Breast epithelium (tissue), 4 donors: ENCODE measurements around the gene GTPBP4. TPM values are rescaled to one million over a fixed set of nuclear protein-coding genes. Genes with fewer than 3 reads are reported as not detected.
A peak's percentile ranks its signal among the peaks of the same experiment; 100 is the strongest.

Experiments
- DNase-seq, 2 donors: peaks; one replicate each; pipeline ENCODE4 v3.0.0-alpha.2; 2019; ENCODE audit warnings: low spot score in 2 of 2
- H3K27ac ChIP-seq, 2 donors: fragments of 200-600 bp; sonication (generic) in 1 of 2; one replicate each; pipeline ENCODE4 v1.5.1; 2016 to 2019; ENCODE audit warnings: mild to moderate bottlenecking in 1 of 2
- H3K27me3 ChIP-seq, 2 donors: fragments of 200-600 bp; sonication (generic) in 1 of 2; one replicate each; pipeline versions ENCODE4 v1.5.1 to v1.6.0; 2017 to 2019; ENCODE audit warnings: control low read depth in 1 of 2, mild to moderate bottlenecking in 1 of 2
- H3K36me3 ChIP-seq: fragments of 200-600 bp; one replicate; pipeline ENCODE4 v1.5.1; 2019
- H3K4me1 ChIP-seq, 2 donors: fragments of 200-600 bp; sonication (generic); one replicate each; pipeline ENCODE4 v1.5.1; 2016 to 2019; ENCODE audit warnings: control low read depth in 1 of 2
- H3K4me3 ChIP-seq, 3 donors: fragments of 200-600 bp; sonication (generic); 1 replicate in 2 of 3; 2 replicates in 1 of 3; pipeline ENCODE4 v1.5.1; 2016 to 2019; ENCODE audit warnings: mild to moderate bottlenecking in 3 of 3, moderate library complexity in 2 of 3
- H3K9me3 ChIP-seq, 2 donors: fragments of 200-600 bp; sonication (generic) in 1 of 2; one replicate each; pipeline ENCODE4 v1.5.1; 2016 to 2019; ENCODE audit warnings: control low read depth in 1 of 2
- POLR2A ChIP-seq: fragments of 450-650 bp; IDR thresholded peaks from one replicate; pipeline ENCODE4 v1.6.1; 2016; ENCODE audit warnings: antibody characterized with exemption, mild to moderate bottlenecking, moderate library complexity
- POLR2AphosphoS5 ChIP-seq, 3 donors: sonication (generic); formaldehyde crosslinking; IDR thresholded peaks; one replicate each; pipeline ENCODE4 v1.6.1; 2017; ENCODE audit warnings: antibody characterized with exemption in 3 of 3
- intact Hi-C: fragments of 100-400 bp; cut with DNase I; formaldehyde crosslinking; loops from one replicate; pipeline ENCODE4 v1.15.1; 2023; ENCODE audit warnings: low total_unique reads
- total RNA-seq, 3 donors: library from RNA; depleted of rRNA; stranded (reverse); fragments of >200 nt; gene quantifications; one replicate each; pipeline ENCODE4 v1.1.0, GENCODE V29; 2016
- TF ChIP-seq, protein P1 (sequence below), 3 donors: fragments of 450-650 bp; IDR thresholded peaks; one replicate each; pipeline ENCODE4 v1.5.1; 2016 to 2017; ENCODE audit warnings: antibody characterized with exemption in 3 of 3, mild to moderate bottlenecking in 3 of 3, moderate library complexity in 3 of 3

GTPBP4 gene
- total RNA-seq, 3 donors from 2014 or later = 32.6 to 51.2 (median 50.8) TPM

DNA sequence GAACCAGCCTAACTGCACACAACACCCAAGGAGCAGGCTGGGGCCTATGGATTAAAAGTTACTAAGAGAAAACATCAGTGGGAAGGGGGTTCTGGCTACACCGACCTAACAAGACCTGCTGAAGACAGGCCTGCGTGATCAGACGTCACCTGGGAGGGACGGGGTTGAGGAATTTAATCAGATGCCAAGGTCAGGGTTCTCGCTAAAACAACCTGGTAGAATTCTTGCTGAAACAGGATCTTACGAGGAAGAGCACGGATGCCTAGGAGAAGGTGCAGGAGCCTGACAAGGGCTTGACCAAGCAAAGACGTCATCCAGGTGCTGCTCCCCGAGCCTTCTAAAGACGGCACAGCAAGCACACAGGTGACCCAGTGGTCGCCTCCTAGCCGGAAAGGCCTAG is 35.9 kb downstream of the GTPBP4 start:
- H3K9me3 ChIP-seq = no peaks in the 10 kb centered on the region
- no peak overlapping the region for H3K4me3 ChIP-seq
- TF ChIP-seq POLR2A = no peak
- TF ChIP-seq, protein P1, sequence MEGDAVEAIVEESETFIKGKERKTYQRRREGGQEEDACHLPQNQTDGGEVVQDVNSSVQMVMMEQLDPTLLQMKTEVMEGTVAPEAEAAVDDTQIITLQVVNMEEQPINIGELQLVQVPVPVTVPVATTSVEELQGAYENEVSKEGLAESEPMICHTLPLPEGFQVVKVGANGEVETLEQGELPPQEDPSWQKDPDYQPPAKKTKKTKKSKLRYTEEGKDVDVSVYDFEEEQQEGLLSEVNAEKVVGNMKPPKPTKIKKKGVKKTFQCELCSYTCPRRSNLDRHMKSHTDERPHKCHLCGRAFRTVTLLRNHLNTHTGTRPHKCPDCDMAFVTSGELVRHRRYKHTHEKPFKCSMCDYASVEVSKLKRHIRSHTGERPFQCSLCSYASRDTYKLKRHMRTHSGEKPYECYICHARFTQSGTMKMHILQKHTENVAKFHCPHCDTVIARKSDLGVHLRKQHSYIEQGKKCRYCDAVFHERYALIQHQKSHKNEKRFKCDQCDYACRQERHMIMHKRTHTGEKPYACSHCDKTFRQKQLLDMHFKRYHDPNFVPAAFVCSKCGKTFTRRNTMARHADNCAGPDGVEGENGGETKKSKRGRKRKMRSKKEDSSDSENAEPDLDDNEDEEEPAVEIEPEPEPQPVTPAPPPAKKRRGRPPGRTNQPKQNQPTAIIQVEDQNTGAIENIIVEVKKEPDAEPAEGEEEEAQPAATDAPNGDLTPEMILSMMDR (IDR thresholded peaks at IDR 0.05) = no peak
- no peak for TF ChIP-seq POLR2AphosphoS5 (IDR thresholded peaks at IDR 0.05)
- intact Hi-C loops = no loop called here
- no peak overlapping the region for H3K27ac ChIP-seq
- DNase-seq = no peak
- no peaks in the 10 kb centered on the region for H3K36me3 ChIP-seq
- H3K4me1 ChIP-seq = no peaks in the 10 kb centered on the region
- no peaks in the 10 kb centered on the region for H3K27me3 ChIP-seq

DNA sequence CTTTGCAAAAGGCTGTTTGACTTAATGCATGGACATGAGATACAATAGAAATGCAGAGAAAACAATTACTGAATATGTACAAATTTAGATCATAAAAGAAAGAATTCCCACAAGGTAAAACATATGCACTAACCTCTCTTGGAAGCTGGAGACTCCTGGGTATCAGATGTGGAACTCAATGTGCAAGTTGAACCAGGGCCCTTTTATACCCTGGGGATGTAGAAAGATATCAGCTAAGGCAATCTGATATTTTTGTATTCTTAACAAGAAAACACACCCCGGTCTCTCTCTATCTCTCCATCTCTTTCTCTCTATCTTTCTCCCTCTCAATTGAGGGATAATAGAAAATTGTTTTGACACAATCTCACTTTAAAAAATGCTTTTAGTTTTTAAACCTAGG is 37.4 kb downstream of the GTPBP4 start, which contains the start of gene IDI2:
IDI2 (minus strand) TSS at position 177 of the 400 bp plus-strand sequence. CDS start 1,136 bp downstream, outside the sequence.
- no peak within 1 kb of the TSS for H3K4me3 ChIP-seq
- no peak for DNase-seq
- TF ChIP-seq, protein P1 (IDR thresholded peaks at IDR 0.05) = no peak
- H3K4me1 ChIP-seq = no peaks in the 10 kb centered on the region
- no peaks in the 10 kb centered on the region for H3K36me3 ChIP-seq
- H3K27ac ChIP-seq = no peak within 1 kb of the TSS
- intact Hi-C loops = no loop called here
- no peaks in the 10 kb centered on the region for H3K9me3 ChIP-seq
- H3K27me3 ChIP-seq = no peaks in the 10 kb centered on the region

DNA sequence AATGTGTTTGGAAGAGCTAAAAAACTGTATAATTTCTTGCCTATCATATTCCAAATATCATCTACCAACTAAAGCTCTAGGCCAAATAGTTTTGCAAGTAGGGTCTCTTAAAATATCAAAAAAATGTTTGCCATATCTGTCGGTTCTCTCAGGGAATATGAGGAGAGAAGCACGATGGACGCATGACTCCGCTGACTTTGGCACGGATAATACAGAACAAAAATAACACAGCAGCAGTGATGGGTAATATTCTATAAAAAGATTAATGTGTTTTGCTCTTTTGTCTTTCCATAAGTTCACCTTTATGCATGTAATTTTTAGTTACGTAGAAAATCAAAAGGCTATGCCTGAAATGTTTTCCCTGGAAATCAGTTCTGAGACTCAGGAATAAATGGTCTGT is 38.3 kb downstream of the GTPBP4 start:
- H3K4me1 ChIP-seq = no peaks in the 10 kb centered on the region
- TF ChIP-seq, protein P1 (IDR thresholded peaks at IDR 0.05) = no peak
- no peak for TF ChIP-seq POLR2AphosphoS5 (IDR thresholded peaks at IDR 0.05)
- no peak for TF ChIP-seq POLR2A
- intact Hi-C loops = no loop called here
- no peak overlapping the region for H3K27ac ChIP-seq
- no peaks in the 10 kb centered on the region for H3K9me3 ChIP-seq
- DNase-seq = no peak
- H3K36me3 ChIP-seq = no peaks in the 10 kb centered on the region
- H3K4me3 ChIP-seq = no peak overlapping the region
- H3K27me3 ChIP-seq = no peaks in the 10 kb centered on the region

DNA sequence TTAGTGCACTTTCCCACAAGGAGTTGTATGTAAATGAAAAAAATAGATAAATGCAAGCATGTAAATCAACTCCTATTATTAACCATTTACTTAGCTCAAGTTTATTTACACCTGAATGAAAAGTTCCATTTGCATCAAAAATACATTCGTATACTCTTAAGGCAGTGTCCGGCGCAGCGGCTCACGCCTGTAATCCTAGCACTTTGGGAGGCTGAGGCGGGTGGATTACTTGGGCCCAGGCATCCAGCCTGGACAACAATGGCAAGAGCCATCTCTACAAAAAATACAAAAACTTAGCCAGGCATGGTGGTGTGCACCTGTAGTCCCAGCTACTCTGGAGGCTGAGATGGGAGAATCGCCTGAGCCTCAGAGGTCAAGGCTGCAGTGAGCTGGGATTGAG is 41.6 kb downstream of the GTPBP4 start:
- no peak overlapping the region for H3K27ac ChIP-seq
- no peaks in the 10 kb centered on the region for H3K27me3 ChIP-seq
- H3K36me3 ChIP-seq = no peaks in the 10 kb centered on the region
- no peak for DNase-seq
- H3K9me3 ChIP-seq = no peaks in the 10 kb centered on the region
- no peaks in the 10 kb centered on the region for H3K4me1 ChIP-seq
- TF ChIP-seq POLR2A = no peak
- no peak for TF ChIP-seq POLR2AphosphoS5 (IDR thresholded peaks at IDR 0.05)
- TF ChIP-seq, protein P1 (IDR thresholded peaks at IDR 0.05) = no peak
- intact Hi-C loops = no loop called here
- no peak overlapping the region for H3K4me3 ChIP-seq

GRCh38 chr10:1033601-1034000 is 45.4 kb downstream of the GTPBP4 start:
- no peaks in the 10 kb centered on the region for H3K27me3 ChIP-seq
- no peaks in the 10 kb centered on the region for H3K4me1 ChIP-seq
- H3K36me3 ChIP-seq = no peaks in the 10 kb centered on the region
- peak overlapping the region in 1 of 2 donors; percentile 5 for H3K27ac ChIP-seq
- no peak for DNase-seq
- intact Hi-C loops = no loop called here
- TF ChIP-seq POLR2AphosphoS5 (IDR thresholded peaks at IDR 0.05) = no peak
- TF ChIP-seq POLR2A = no peak
- TF ChIP-seq, protein P1 (IDR thresholded peaks at IDR 0.05) = no peak
- no peaks in the 10 kb centered on the region for H3K9me3 ChIP-seq
- H3K4me3 ChIP-seq = no peak overlapping the region
